HEK293T (cell line): ENCODE measurements around the gene TLCD5.

ENCODE experiments used
- ARNT ChIP-seq: fragments of 450-650 bp; IDR thresholded peaks from 2 replicates; pipeline ENCODE4 v1.6.1; 2017; ENCODE audit warnings: mild to moderate bottlenecking
- BHLHE40 ChIP-seq: fragments of 450-650 bp; IDR thresholded peaks from 2 replicates; pipeline ENCODE4 v1.6.1; 2016; ENCODE audit warnings: mild to moderate bottlenecking, moderate library complexity, borderline replicate concordance
- FOXA1 ChIP-seq: fragments of 450-650 bp; IDR thresholded peaks from 2 replicates; pipeline ENCODE4 v1.6.1; 2016; ENCODE audit warnings: mild to moderate bottlenecking
- FOXM1 ChIP-seq: fragments of 450-650 bp; IDR thresholded peaks from 2 replicates; pipeline ENCODE4 v1.6.1; 2017; ENCODE audit warnings: mild to moderate bottlenecking, borderline replicate concordance
- HDGF ChIP-seq: fragments of 450-650 bp; IDR thresholded peaks from 2 replicates; pipeline ENCODE4 v1.6.1; 2017; ENCODE audit warnings: antibody characterized with exemption, borderline replicate concordance
- L3MBTL2 ChIP-seq: fragments of 450-650 bp; conservative IDR thresholded peaks from 2 replicates; pipeline ENCODE4 v1.6.1; 2016; ENCODE audit warnings: mild to moderate bottlenecking
- SP1 ChIP-seq: fragments of 450-650 bp; IDR thresholded peaks from 2 replicates; pipeline ENCODE4 v1.6.1; 2017

GRCh38 chr11:120365512-120365911 is 40.4 kb downstream of the TLCD5 start:
- TF ChIP-seq HDGF: no peak
- TF ChIP-seq L3MBTL2: no peak
- no peak for TF ChIP-seq ARNT
- no peak for TF ChIP-seq FOXA1
- no peak for TF ChIP-seq SP1
- TF ChIP-seq BHLHE40: no peak
- TF ChIP-seq FOXM1: no peak
